Neuronal stem cell (in vitro differentiated cells): ENCODE measurements around the gene PPDPF.

Source experiments
- DNase-seq: peaks from one replicate; pipeline ENCODE4 v3.0.0-alpha.2; 2013; ENCODE audit warnings: low spot score
- H2AFZ ChIP-seq: one replicate; pipeline ENCODE4 v1.6.1; 2013; ENCODE audit warnings: mild to moderate bottlenecking, low read length, inconsistent platforms
- H2AK5ac ChIP-seq: 2 replicates; pipeline ENCODE4 v1.6.1; 2013; ENCODE audit warnings: low read depth, mild to moderate bottlenecking, inconsistent platforms, low read length, moderate library complexity, mixed read lengths
- H2BK120ac ChIP-seq: 2 replicates; pipeline ENCODE4 v1.6.1; 2013; ENCODE audit warnings: low read depth, mild to moderate bottlenecking, inconsistent platforms, low read length, moderate library complexity, mixed read lengths
- H2BK12ac ChIP-seq: one replicate; pipeline ENCODE4 v1.6.1; 2013; ENCODE audit warnings: low read length, inconsistent platforms
- H2BK15ac ChIP-seq: 2 replicates; pipeline ENCODE4 v1.6.1; 2013; ENCODE audit warnings: mild to moderate bottlenecking, low read length, inconsistent platforms, mixed read lengths
- H2BK5ac ChIP-seq: one replicate; pipeline ENCODE4 v1.6.1; 2013; ENCODE audit warnings: inconsistent platforms, mild to moderate bottlenecking, low read length, moderate library complexity
- H3K14ac ChIP-seq: one replicate; pipeline ENCODE4 v1.6.1; 2013; ENCODE audit warnings: low read length, inconsistent platforms
- H3K18ac ChIP-seq: 2 replicates; pipeline ENCODE4 v1.6.1; 2013; ENCODE audit warnings: low read length, inconsistent platforms
- H3K23ac ChIP-seq: 2 replicates; pipeline ENCODE4 v1.6.1; 2013; ENCODE audit warnings: low read depth, mild to moderate bottlenecking, mixed read lengths, low read length, inconsistent platforms; ENCODE audit not compliant: poor library complexity
- H3K27ac ChIP-seq: replicated peaks from 3 replicates; pipeline ENCODE4 v1.5.1; 2013; ENCODE audit warnings: low read length, inconsistent platforms
- H3K27me3 ChIP-seq, 3 experiments: 2 replicates each; pipeline ENCODE4 v1.6.1; 2013; ENCODE audit warnings: low read length in 3 of 3, mild to moderate bottlenecking in 2 of 3, inconsistent platforms in 1 of 3, low read depth in 1 of 3, mixed read lengths in 1 of 3, moderate library complexity in 1 of 3; ENCODE audit not compliant: control insufficient read depth in 3 of 3, insufficient read depth in 3 of 3
- H3K36me3 ChIP-seq, 2 donors: replicated peaks in 1 of 2; 2 replicates each; pipeline ENCODE4 v1.6.1; 2013; ENCODE audit warnings: low read length in 2 of 2; ENCODE audit not compliant: control insufficient read depth in 2 of 2, insufficient read depth in 2 of 2
- H3K4ac ChIP-seq: 2 replicates; pipeline ENCODE4 v1.6.1; 2013; ENCODE audit warnings: inconsistent platforms, mild to moderate bottlenecking, low read length, moderate library complexity
- H3K4me1 ChIP-seq, 2 donors: 1 replicate in 1 of 2; 2 replicates in 1 of 2; pipeline ENCODE4 v1.6.1; 2013; ENCODE audit warnings: low read length in 2 of 2, low read depth in 1 of 2; ENCODE audit not compliant: control insufficient read depth in 2 of 2, insufficient read depth in 1 of 2
- H3K4me2 ChIP-seq: one replicate; pipeline ENCODE4 v1.6.1; 2013; ENCODE audit warnings: mild to moderate bottlenecking, low read length, inconsistent platforms; ENCODE audit not compliant: insufficient read depth, poor library complexity, severe bottlenecking
- H3K4me3 ChIP-seq, 2 donors: 2 replicates each; pipeline ENCODE4 v1.5.1; 2013; ENCODE audit warnings: low read length in 2 of 2, mild to moderate bottlenecking in 2 of 2, inconsistent platforms in 1 of 2, moderate library complexity in 1 of 2
- H3K79me1 ChIP-seq: one replicate; pipeline ENCODE4 v1.6.1; 2013; ENCODE audit warnings: low read depth, mild to moderate bottlenecking, inconsistent platforms, low read length, moderate library complexity
- H3K9ac ChIP-seq: one replicate; pipeline ENCODE4 v1.6.1; 2013; ENCODE audit warnings: mild to moderate bottlenecking, low read depth, low read length, inconsistent platforms; ENCODE audit not compliant: poor library complexity
- H3K9me3 ChIP-seq, 2 donors: replicated peaks in 1 of 2; 2 replicates each; pipeline versions ENCODE3 to v1.6.1; 2013; ENCODE audit warnings: low read length in 2 of 2, mild to moderate bottlenecking in 2 of 2, inconsistent platforms in 1 of 2, low read depth in 1 of 2, mixed read lengths in 1 of 2, moderate library complexity in 1 of 2; ENCODE audit not compliant: control insufficient read depth in 2 of 2, insufficient read depth in 1 of 2
- H4K8ac ChIP-seq: one replicate; pipeline ENCODE4 v1.6.1; 2013; ENCODE audit warnings: low read depth, mild to moderate bottlenecking, inconsistent platforms, low read length, moderate library complexity
- H4K91ac ChIP-seq: one replicate; pipeline ENCODE4 v1.6.1; 2013; ENCODE audit warnings: low read length, low read depth, mild to moderate bottlenecking, inconsistent platforms; ENCODE audit not compliant: poor library complexity
- WGBS, 2 donors: extraction: QIAGEN DNeasy Blood & Tissue Kit; methylation state at CpG; one replicate each; pipeline ENCODE4 v1.1.7; 2013; ENCODE audit warnings: missing lambda C conversion rate in 2 of 2, mixed read lengths in 1 of 2; ENCODE audit not compliant: insufficient read length in 2 of 2, insufficient replicate concordance in 1 of 2; ENCODE audit errors: extremely low coverage in 2 of 2; 5-methylcytosine and 5-hydroxymethylcytosine counted together

PPDPF gene

GRCh38 chr20:63487781-63488241 lies 32.8 kb upstream of the PPDPF start:
- Histone ChIP-seq H4K91ac (no peak overlapping the region), H3K9me3 (peaks cover 0 to 1% of the 10 kb centered on the region in 2 donors), H2BK120ac (no peak overlapping the region), H3K23ac (peak overlapping the region; percentile 31), H3K27ac (no peak overlapping the region), H3K9ac (peak overlapping the region; percentile 21), H2AK5ac (no peak overlapping the region), H2AFZ (peak overlapping the region; percentile 53), H3K4me2 (peak overlapping the region; percentile 57), H3K36me3 (no peaks in the 10 kb centered on the region), H3K4me3 (peak overlapping the region in 1 of 2 donors; percentile 25), H3K79me1 (peaks cover 4% of the 10 kb centered on the region), H2BK12ac (no peak overlapping the region), H3K4ac (no peak overlapping the region), H3K18ac (no peak overlapping the region), H2BK5ac (no peak overlapping the region), H3K27me3 (peaks cover 3 to 40% (median 30%) of the 10 kb centered on the region in 3 experiments), H2BK15ac (peak overlapping the region; percentile 9), H3K14ac (peak overlapping the region; percentile 56), H4K8ac (no peak overlapping the region), H3K4me1 (peaks cover 3 to 4% of the 10 kb centered on the region in 2 donors)
- no CpG with 5 or more reads among the region's 40 CpGs for WGBS, 2 donors
- DNase-seq: no peak

DNA sequence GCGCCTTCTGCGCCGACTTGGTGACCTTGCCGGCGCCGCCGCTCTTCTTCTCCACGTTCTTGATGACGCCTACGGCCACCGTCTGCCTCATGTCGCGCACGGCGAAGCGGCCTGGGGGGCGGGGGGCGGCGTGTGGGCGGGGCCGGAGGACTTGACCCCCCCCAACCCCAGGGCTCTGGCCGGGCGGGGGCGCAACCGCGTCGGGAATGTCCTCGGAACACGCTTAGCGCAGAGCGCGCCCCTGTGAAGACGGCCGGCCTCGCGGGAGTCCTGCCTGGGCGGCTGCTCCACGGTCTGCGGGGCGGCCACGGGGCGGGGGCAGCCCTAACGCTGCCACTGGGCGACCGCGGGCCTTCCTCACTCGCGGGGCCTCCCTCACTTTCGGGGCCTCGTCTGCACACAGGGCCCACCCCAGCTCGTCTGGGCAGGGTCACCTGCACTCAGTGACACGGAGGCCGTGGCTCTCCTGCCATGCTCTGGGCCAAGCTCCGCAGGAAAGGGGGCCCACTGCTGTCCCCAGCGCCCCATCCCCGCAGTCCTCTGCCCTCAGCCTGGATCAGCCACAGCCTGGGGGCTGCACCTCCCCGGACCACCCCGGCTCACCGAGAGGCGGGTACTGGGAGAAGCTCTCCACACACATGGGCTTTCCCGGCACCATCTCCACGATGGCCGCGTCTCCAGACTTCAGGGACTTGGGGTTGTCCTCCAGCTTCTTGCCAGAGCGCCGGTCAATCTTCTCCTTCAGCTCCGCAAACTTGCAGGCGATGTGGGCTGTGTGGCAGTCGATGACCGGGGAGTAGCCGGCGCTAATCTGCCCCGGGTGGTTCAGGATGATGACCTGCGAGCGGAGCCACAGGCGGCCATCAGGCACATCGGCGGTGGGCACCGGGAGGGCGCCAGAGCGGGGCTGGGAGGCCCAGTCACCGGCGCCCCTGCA lies 32.0 kb upstream of the PPDPF start:
- no peaks in the 10 kb centered on the region for H3K36me3 ChIP-seq
- H3K23ac ChIP-seq: peak overlapping the region; percentile 98
- no CpG with 5 or more reads among the region's 83 CpGs for WGBS, 2 donors

GRCh38 chr20:63490416-63490815 lies 30.1 kb upstream of the PPDPF start:
- no peak overlapping the region for H3K4ac ChIP-seq
- H3K18ac ChIP-seq: peak overlapping the region; percentile 3
- no CpG with 5 or more reads among the region's 24 CpGs for WGBS, 2 donors
- H3K23ac ChIP-seq: no peak overlapping the region
- H2BK15ac ChIP-seq: no peak overlapping the region
- peaks cover 0 to 3% of the 10 kb centered on the region in 2 donors for H3K9me3 ChIP-seq
- no peak for DNase-seq
- peaks cover 3 to 30% (median 30%) of the 10 kb centered on the region in 3 experiments for H3K27me3 ChIP-seq
- H3K27ac ChIP-seq: no peak overlapping the region
- no peak overlapping the region for H4K8ac ChIP-seq
- no peak overlapping the region for H2AFZ ChIP-seq
- no peak overlapping the region for H4K91ac ChIP-seq
- no peak overlapping the region for H2BK12ac ChIP-seq
- H2BK5ac ChIP-seq: peak overlapping the region; percentile 82
- no peak overlapping the region for H3K9ac ChIP-seq
- H3K4me3 ChIP-seq: no peak overlapping the region
- no peaks in the 10 kb centered on the region for H3K36me3 ChIP-seq
- H2BK120ac ChIP-seq: no peak overlapping the region
- H3K14ac ChIP-seq: peak overlapping the region; percentile 71
- H3K79me1 ChIP-seq: peaks cover 4% of the 10 kb centered on the region
- no peak overlapping the region for H2AK5ac ChIP-seq
- peaks cover 0 to 3% of the 10 kb centered on the region in 2 donors for H3K4me1 ChIP-seq
- no peak overlapping the region for H3K4me2 ChIP-seq

More for the DNA sequence above, 32.0 kb upstream of the PPDPF start:
- Histone ChIP-seq H3K9ac (peak overlapping the region; percentile 84), H3K4me1 (peaks cover 3 to 4% of the 10 kb centered on the region in 2 donors), H3K79me1 (peaks cover 4% of the 10 kb centered on the region), H3K4ac (no peak overlapping the region), H3K27me3 (peaks cover 3 to 36% (median 30%) of the 10 kb centered on the region in 3 experiments), H3K14ac (peak overlapping the region; percentile 63), H3K9me3 (peaks cover 0 to 1% of the 10 kb centered on the region in 2 donors), H2BK12ac (no peak overlapping the region), H2BK15ac (peak overlapping the region; percentile 26), H4K8ac (no peak overlapping the region), H2BK120ac (no peak overlapping the region), H3K18ac (peak overlapping the region; percentile 91), H4K91ac (no peak overlapping the region), H2AK5ac (peak overlapping the region; percentile 70), H2BK5ac (peak overlapping the region; percentile 53), H3K4me2 (peak overlapping the region; percentile 57), H3K27ac (no peak overlapping the region), H3K4me3 (peak overlapping the region; percentile 25 to 53), H2AFZ (peak overlapping the region; percentile 78)
- no peak for DNase-seq

DNA sequence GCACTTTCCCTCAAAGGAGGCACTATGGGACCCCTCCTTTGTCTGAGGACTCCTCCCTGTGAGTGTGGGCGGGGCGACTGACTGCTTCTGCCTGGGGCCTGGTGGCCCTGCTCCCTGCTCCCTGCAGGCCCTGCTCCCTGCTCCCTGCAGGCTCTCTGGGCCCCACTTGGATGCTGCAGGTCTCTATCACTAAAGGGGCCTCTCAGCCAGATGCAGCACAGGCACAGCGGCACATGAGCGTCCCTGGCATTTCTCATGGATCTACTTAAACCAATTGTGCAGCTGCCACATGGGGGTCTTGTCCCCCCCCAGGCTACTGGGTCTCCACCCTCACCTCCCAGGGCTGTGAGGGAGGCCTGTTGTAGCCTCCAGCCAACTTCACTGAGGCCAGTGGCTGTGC lies 29.5 kb upstream of the PPDPF start:
- Histone ChIP-seq H3K9me3 (peaks cover 0 to 3% of the 10 kb centered on the region in 2 donors), H2BK15ac (no peak overlapping the region), H3K36me3 (no peaks in the 10 kb centered on the region), H3K4ac (no peak overlapping the region), H3K4me1 (peaks cover 0 to 3% of the 10 kb centered on the region in 2 donors), H3K27me3 (peaks cover 3 to 30% (median 27%) of the 10 kb centered on the region in 3 experiments), H3K9ac (no peak overlapping the region), H2BK12ac (no peak overlapping the region), H3K27ac (no peak overlapping the region), H3K14ac (peak overlapping the region; percentile 21), H4K91ac (no peak overlapping the region), H3K4me2 (no peak overlapping the region), H3K4me3 (no peak overlapping the region), H2AK5ac (peak overlapping the region; percentile 68), H3K18ac (peak overlapping the region; percentile 27), H2BK120ac (no peak overlapping the region), H2AFZ (no peak overlapping the region), H3K79me1 (peaks cover 4% of the 10 kb centered on the region), H3K23ac (no peak overlapping the region), H4K8ac (no peak overlapping the region), H2BK5ac (peak overlapping the region; percentile 82)
- no CpG with 5 or more reads among the region's 4 CpGs for WGBS, 2 donors
- DNase-seq: no peak
